Suppressor macrophage treated with lipopolysaccharide for 1 hour (primary cell): Measurements from ENCODE around the gene ECHS1.
A peak's percentile ranks its signal among the peaks of the same experiment; 100 is the strongest.
"Not testable (repeated sequence)": the region's sequence is repeated elsewhere in the genome, so short reads cannot be mapped to it uniquely, and the experiment has no call there.

Experiments
- DNase-seq, 3 donors: peaks; one replicate each; pipeline ENCODE4 v3.0.0-alpha.2; 2020 to 2022

Gene ECHS1

GRCh38 chr10:133324198-133324792, 48.9 kb downstream of the ECHS1 start:
- peak in 2 of 3 donors; percentile 31 to 67 for DNase-seq

DNA sequence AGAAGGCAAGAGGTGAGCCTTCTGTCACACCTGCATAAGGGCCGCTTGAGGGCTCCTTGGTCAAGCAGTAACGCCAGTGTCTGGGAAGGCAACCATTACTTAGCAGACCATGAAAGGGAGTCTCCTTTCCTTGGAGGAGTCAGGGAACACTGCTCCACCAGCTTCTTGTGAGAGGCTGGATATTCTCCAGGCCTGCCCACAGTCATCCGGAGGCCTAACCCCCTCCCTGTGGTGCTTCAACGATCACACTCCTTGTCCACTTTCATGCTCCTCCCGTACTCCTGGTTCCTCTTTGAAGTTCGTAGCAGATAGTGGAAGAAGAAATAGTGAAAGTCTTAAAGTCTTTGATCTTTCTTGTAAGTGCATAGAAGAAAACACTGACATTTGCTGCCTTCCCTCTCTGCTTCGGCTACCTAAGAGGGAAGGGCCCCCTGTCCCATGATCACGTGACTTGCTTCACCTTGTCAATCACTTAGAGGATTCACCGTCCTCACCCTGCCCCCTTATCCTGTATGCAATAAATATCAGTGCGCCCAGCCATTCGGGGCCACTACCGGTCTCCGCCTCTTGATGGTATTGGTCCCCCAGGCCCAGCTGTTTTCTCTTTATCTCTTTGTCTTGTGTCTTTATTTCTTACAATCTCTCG, 51.0 kb downstream of the ECHS1 start:
- DNase-seq = not testable (repeated sequence)

DNA sequence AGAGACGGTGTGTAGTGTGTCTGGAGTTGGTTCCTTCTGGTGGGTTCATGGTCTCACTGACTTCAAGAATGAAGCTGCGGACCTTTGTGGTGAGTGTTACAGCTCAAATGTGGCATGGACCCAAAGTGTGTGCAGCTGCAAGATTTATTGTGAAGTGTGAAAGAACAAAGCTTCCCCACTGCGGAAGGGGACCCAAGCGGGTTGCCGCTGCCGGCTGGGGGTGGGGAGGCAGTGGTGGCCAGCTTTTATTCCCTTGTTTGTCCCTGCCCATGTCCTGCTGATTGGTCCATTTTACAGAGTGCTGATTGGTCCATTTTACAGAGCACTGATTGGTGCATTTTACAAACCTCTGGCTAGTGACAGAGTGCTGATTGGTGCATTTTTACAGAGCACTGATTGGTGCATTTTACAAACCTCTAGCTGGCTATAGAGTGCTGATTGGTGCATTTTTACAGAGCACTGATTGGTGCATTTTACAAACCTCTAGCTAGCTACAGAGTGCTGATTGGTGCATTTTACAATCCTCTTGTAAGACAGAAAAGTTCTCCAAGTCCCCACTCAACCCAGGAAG, 52.2 kb downstream of the ECHS1 start:
- peak in 1 of 3 donors; percentile 29 for DNase-seq

DNA sequence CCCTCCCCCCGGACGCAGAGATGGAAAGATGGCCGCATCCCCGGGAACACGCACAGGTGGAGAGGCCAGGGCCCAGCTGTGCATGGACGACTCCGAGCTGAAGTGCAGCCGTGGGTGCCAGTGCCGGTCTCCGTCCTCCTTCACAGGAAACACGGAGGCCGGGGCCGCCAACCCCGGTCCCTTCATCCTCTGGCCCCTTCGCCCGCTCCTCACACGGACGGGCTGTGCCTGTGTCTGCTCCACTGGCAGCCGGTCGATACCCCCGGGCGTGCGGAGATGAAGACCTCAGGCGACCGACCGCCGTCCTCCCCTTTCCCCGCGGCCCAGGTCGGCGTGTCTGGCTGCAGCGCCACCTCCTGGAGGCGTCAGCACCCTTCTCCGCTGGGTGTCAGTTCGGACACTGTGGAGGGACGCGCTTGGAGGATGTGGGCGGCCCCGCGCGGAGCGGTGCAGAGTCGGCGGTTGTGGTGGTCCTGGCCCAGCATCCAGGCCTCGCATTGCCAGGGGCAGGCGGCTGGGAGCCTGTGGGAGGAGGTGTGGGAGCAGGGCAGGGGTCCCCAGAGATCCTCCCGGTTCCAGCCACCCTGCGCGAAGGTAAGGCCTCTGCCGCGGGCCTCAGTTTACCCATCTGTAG, 54.5 kb downstream of the ECHS1 start:
- DNase-seq = peak; percentile 74 to 89 (median 82)

- no peak for DNase-seq
Measured at GRCh38 chr10:133316732-133317131, 56.4 kb downstream of the ECHS1 start.

- no peak for DNase-seq
Measured at GRCh38 chr10:133316266-133316665, 56.9 kb downstream of the ECHS1 start.

- peak in 1 of 3 donors; percentile 25 for DNase-seq
Measured at GRCh38 chr10:133315847-133316246, 57.3 kb downstream of the ECHS1 start.

DNA sequence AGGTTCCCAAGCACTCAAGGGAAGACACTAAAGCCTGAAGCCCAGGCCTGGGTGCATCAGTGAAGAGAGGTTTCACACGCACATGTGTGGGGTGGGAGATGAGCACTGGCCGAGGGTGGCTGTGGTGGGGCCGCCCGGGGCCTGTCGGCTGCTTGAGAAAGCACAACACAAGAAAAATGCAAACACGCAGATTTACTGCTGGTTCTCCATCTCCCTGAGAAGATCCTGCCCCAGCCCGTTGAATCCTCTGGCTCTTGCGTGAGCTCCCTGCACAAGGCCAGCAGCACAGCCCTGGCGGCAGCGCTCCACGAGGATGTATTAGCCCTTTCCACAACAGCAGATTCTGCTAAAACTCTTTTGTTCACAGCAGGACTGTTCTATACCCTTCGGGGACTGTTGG, 58.2 kb downstream of the ECHS1 start:
- DNase-seq = no peak

DNA sequence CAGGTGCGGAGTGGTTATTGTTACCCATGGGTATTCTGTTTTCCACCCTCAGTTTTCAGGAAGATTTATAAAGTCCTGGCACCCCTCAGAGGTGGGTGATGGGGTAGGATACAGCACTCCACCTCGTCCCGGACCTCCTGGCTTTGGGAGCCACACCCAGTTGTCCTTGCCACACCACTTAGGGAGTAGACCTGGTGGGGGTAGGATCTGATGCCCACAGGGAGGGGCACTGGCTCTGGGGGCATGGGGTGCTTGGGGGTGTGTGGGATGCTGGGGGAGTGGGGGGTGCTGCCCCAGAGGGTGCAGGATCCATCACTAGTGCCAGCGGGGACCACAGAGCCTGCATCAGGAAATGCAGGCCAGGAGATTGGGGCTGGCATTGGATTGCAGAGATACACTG, 60.0 kb downstream of the ECHS1 start:
- DNase-seq = no peak

DNA sequence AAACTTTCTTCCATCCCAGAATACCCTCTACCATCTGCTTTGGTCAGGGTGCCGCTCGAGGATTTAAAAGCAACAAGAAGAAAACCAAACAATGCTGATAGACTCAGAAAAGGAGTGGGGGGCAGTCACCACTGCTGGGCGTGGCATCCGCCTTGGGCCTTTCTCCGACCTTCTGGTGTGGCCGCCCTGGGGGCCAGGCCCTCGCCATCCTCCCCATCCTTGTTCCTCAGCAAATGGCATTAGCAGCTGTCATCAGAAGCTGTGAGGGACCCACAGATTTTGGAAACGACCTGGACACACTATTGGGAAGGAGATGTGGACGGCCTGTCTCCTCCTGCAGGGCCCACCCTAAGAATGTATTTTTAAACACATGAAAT, 60.4 kb downstream of the ECHS1 start:
- DNase-seq = no peak
